GM21390 (cell line): Measurements from ENCODE around the gene PLB1.
"Not testable (repeated sequence)": the region's sequence is repeated elsewhere in the genome, so short reads cannot be mapped to it uniquely, and the experiment has no call there.

Experiments
- ATAC-seq: cut with Tn5 transposase; IDR thresholded peaks from one replicate; pipeline ENCODE4 v1.9.1; 2021; ENCODE audit not compliant: unreplicated experiment

The PLB1 gene

DNA sequence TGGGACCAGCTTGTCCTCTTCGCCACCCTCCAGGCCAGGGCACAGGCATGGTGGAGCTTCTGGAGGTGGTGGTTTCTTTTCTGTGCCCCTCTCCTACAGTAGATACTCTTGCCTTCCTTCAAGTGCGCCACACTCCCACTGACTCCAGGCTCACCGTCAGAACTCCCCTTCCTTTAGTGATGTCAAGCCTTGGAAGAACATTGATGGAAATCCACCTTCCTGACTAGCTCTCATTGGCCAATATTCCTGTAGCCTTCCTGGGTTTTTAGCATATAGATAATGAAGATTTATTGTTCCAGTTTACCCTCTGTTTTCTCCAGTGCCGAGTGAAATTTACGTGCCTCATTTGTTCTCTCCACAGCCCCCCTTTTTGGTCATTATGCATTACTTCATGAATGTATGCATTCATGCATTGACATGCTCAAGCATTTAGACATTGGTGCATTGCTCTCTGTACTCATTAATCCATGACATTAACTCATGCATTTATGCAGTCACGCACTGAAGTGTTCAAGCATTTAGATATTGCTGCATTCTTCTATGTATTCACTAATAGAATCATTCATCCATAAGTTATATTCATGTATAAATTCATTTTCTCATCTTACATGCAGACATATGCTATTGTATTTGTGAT lies 37.3 kb downstream of the PLB1 start:
- no peak for ATAC-seq

- no peak for ATAC-seq
These were observed 39.0 kb downstream of the PLB1 start for GRCh38 chr2:28534817-28535216.

- ATAC-seq: no peak
These were observed 42.3 kb downstream of the PLB1 start for GRCh38 chr2:28538134-28538533.

DNA sequence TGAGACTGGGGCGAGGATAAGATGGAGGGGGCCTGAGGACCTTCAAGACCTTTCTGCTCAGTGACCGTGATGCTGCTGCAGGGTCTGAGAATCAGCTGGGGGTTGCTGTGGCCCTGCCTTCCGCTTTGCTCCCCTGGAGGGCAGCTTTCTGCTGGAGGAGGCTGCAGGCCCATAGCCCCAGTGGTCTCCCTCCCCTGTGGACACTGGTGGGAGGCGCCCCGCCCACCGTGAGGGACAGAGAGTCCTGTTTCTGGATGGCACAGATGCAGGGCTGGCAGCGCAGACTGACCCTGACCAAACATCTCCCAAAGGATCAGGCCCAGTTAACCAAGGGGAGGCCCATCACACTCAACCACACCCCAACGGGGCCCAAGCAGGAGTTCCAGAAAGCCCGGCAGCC lies 42.8 kb downstream of the PLB1 start:
- ATAC-seq: no peak

- ATAC-seq: no peak
These were observed 43.3 kb downstream of the PLB1 start for GRCh38 chr2:28539118-28539541.

DNA sequence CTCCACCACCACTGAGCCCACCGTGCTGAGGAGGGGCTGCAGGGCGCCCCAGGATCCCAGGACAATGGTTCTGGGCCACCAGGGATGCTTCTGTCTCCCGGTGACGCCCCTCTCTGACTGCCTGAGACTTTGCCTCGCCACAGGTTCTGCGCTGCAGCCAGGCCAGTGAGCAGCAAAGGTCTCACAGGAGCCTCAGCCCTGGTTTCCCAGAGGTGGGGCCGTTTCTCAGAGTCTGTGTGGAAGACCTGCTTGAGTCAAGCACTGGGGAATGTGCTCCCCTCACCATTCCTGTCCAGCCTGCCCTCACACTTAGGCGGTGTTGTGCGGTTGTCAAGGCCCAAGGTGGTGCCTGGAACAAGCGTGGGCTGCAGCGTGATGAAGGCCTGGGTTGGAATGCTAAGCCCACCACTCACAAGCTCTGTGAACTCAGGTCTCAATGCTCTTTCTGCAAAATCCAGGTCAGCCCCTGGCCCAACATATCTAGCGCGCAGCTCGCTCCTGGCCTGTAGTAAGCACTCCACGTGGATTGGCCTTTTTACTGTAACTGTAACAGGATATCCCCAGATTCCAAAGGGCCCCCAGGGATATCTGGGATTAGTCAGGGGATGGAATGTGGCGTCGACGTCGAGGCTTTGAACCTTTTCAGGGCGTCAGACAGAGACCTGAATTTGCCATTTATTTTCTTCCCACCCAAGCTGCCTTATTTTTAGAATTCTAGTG lies 47.6 kb downstream of the PLB1 start:
- ATAC-seq: no peak

DNA sequence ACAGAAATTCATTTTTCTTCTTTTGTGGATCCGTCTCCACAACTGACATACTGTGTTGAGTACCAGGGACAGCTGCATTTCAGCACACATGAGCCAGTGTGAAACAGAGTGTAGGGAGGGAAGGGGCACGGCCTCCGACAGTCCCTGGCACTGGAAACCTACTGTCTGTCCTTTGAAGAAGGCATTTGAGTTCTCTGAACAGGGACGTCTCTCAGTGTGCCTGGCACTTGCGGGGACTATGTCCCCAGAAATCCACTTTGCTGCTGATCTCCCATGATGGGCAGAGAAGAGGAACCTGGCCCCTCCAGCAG lies 48.1 kb downstream of the PLB1 start:
- no peak for ATAC-seq

- no peak for ATAC-seq
These were observed 48.6 kb downstream of the PLB1 start for GRCh38 chr2:28544405-28544921.

GRCh38 chr2:28544922-28545589 lies 49.2 kb downstream of the PLB1 start:
- no peak for ATAC-seq

DNA sequence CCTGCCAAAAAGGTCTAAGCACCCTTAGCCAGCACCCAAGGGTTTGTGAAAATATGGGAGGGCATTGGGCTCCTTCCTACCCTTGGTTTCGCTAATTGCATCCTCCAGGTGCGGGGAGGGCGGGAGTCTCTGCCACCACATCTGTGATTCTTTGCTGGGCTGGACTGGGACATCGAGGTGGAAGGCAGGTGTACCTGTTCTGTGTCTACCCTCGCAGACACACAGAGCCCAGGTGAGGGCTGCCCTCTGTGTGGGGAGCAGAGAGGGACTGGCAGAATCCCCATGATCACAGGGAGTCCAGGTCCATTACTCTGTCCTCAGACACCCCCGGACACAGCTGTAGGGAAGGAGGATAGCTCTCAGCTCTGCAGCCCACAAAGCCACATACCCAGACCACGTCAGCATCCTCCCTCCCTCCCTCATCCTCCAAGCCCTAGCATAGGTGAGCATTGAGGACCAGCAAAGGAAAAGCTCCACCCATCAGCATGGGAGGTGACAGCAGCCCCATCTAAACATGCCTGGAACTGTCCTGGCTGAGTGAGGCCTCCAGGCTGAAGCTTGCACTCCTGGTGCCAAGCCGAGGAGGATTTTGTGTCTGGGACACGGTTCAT lies 49.8 kb downstream of the PLB1 start:
- ATAC-seq: no peak

DNA sequence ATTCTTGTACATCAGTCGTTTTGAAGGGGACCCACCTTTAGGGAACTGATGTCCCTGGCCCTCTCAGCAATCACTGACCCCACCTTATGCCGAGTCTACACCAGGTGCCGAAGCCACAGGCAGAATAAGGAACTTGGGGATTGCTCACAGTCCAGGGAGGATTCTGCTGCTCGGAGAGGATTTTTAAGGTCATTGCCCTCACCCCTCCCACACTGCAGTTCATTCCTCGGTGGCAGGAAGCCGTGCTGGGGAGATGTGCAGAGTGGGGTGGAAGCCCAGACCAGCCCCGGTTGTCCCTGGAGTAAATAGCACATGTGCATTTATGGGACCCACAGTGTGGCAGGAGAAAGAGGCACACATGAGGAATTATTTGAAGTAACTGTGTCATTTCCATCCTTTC lies 50.4 kb downstream of the PLB1 start:
- ATAC-seq: no peak

DNA sequence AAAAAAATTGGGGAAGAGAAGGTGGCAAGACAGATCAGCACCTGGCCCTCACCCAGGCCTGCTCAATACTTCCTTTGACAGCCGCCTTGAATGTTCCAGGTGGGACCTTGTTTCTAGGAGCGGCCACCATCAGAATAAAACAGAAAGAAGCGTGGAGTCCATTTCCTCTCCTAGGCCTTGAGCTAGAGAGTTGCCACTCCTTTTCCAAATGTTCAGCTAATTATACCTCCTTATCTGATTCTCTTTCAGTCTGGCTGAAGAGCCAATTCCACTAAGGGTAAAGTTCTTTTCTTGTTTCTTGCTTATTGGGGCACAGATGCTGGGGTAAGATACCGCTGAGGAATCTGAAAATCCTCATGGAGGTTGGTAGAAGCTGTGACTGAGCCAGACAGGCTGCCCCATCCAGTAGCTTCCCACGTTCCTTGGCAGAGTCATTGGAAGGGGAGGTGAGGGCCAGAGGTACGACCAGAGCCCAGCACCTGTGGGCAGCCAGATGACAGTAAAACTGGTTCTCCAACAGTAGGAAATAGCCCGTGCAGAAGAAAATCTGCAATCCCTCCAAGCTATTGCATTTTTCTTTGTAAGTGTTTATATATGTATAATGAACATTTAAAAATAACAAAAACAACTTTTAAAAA lies 51.5 kb downstream of the PLB1 start:
- no peak for ATAC-seq

DNA sequence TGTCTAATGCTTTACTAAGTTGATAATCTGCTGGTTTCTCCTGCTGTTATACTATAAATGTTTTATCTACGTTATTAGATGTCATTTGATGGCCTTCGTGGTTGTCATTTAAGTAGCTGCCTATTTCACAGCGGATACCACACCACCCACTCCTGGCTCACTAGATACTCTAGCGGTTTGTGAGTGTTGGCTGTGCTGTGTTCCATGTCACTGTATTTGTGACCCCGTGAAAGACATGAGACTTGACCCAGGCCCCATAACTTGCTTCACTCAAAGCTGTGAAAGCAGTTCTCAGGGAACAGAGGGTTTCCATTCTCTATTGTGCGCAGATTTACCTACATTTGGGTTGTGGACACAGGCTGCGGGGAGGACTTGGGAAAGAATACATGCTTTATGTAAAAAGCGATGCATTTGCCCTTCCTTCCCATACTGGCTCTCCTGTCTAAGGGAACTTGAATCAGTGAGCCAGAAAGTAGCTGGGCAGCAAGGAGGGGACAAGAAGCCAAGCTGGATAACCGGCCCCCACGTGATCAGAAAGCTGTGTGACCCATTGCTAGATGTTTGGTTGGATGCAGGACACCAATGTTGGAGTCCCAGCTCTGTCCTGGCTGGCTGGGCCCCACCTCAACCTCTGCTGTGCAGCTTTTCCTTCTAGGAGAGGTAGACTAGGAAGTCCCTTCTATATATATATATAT lies 52.2 kb downstream of the PLB1 start:
- ATAC-seq: no peak

DNA sequence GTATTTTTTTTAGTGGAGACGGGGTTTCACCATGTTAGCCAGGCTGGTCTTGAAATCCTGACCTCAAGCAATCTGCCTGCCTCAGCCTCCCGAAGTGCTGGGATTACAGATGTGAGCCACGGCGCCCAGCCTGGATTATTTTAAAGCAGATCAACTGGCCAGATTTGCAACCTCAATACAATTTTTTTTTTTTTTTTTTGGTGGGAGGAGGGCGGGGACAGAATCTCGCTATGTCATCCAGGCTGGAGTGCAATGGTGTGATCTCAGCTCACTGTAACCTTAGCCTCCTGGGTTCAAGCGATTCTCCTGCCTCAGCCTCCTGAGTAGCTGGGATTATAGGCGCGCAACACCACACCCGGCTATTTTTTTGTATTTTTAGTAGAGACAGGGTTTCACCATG lies 54.5 kb downstream of the PLB1 start:
- not testable (repeated sequence) for ATAC-seq

- no peak for ATAC-seq
These were observed 56.4 kb downstream of the PLB1 start for GRCh38 chr2:28552045-28552823.

DNA sequence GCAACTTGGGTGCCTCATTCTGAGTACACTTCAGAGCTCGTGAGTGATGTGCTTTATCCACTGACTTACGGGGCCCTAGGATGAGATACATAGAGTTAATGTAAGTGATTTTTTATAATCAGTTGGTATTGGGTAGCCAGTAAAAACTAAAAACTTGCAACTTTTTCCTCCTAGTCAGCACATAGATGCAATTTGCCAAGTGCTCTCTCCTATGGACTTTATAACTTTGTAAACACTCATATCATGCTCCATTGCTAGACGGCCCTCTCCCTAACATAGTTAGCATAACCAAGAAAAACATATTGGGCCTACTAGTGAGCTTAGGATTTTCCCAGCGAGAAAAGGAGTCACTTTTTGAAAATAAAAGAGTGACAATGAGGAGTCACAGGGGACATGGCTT lies 60.4 kb downstream of the PLB1 start:
- ATAC-seq: no peak

DNA sequence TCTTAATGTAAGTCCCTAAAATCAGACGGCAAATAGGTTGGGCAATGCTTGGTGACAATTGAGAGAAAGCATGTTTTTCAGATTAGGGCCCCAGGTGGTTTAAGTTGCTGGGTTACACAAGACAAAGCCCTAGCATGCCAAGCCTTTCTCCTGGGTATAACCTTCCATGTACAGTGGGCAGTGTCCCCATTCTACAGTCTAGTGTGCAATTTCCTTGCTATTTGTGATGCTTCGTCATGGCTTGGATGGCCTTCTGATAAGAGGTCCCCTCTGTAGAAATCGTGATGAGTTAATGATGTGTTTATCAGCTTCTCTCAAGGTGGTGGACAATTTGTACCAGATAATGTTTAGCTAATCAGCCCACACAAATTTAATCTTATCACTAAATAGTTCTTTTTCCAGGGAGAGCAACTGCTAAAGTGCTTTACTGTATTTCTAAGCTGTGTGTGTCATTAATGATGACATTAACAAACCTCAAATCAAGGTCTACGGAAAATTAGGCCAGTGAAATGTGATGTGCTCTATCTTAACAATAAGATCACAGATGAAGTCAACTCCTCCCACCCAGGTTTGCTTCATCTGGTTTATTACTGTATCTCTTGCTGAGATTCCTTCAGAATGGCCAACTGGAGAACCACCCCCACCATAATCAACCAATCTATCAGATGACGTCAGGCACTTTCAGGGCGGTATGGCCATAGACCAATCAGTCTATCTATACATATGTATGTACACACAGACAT lies 61.7 kb downstream of the PLB1 start:
- ATAC-seq: no peak

GRCh38 chr2:28558158-28558820 lies 62.4 kb downstream of the PLB1 start:
- ATAC-seq: no peak

- ATAC-seq: no peak
These were observed 63.1 kb downstream of the PLB1 start for GRCh38 chr2:28558918-28559317.
